NCI-H187 (cell line): ENCODE measurements around the gene UNC5A.

Source experiments
- DNase-seq, 2 experiments: peaks; one replicate each; lab custom pipeline; 2025; lab: John Stamatoyannopoulos, UW

Gene UNC5A

DNA sequence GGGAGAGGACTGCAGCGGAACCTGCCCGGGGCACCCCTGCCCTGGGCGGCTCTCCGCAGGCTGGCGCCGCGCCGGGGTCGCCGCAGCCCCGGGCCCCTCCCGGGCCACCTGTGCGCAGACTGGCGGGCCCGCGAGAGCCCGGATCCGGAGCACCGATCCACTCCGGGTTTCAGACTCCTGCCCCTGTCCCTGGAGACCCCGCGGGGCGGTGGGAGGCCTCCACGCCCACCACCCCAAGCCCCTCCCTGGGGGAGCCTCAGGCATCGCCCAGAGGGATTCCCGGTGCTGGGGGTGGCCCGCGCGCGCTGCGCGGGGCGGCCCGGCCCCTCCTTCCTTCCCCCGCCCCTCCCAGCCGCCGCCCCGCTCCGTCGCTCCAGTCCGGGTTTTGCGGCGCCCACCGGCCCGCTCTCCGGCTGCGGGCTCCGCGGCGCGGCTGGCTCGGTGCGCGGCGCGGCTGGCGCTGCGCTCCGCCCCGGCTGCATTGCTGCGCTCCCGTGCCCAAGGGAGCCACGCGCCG is at the start of gene UNC5A:
TSS of gene UNC5A (plus strand) at position 479 of the 517 bp plus-strand sequence. CDS start 192 bp downstream, outside the sequence.
- peak; percentile 44 to 49 for DNase-seq

- DNase-seq: no peak
These were observed 48.6 kb upstream of the UNC5A start for GRCh38 chr5:176761755-176762154.

- no peak for DNase-seq
These were observed 47.9 kb upstream of the UNC5A start for GRCh38 chr5:176762489-176762888.

DNA sequence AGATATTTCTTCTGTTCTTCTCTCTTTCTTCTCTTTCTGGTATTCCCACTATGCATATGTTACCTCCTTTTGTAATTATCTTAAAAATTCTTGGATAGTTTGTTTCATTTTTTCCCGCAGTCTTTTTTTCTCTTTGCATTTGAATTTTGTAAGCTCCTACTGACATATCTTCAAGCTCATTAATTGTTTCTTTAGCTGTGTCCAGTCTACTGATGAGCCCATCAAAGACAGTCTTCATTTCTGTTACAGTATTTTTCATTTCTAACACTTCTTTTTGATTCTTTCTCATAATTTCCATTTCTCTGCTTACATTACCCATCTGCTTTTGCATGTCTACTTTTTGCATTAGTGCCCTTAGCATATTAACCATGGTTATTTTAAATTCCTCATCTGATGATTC is 44.7 kb upstream of the UNC5A start:
- no peak for DNase-seq

- DNase-seq: no peak
These were observed 42.0 kb upstream of the UNC5A start for GRCh38 chr5:176768174-176768970.

- no peak for DNase-seq
These were observed 40.4 kb upstream of the UNC5A start for GRCh38 chr5:176769911-176770310.

DNA sequence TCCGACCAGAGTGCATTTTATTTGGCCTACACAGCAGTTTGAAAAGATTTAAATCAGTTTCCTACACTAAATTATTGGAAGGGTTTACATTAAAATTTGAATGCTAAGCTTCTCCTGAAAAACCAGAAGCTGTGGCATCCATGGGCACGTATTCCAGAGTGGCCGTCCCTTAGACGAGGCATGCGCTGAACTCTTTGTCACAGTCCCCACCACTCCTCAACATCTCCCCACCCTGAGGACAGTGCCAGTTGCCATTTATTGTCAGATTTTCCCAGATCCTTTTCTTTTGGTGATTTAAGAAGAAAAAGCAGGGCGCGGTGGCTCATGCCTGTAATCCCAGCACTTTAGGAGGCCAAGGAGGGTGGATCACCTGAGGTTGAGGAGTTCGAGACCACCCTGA is 39.9 kb upstream of the UNC5A start:
- DNase-seq: no peak

DNA sequence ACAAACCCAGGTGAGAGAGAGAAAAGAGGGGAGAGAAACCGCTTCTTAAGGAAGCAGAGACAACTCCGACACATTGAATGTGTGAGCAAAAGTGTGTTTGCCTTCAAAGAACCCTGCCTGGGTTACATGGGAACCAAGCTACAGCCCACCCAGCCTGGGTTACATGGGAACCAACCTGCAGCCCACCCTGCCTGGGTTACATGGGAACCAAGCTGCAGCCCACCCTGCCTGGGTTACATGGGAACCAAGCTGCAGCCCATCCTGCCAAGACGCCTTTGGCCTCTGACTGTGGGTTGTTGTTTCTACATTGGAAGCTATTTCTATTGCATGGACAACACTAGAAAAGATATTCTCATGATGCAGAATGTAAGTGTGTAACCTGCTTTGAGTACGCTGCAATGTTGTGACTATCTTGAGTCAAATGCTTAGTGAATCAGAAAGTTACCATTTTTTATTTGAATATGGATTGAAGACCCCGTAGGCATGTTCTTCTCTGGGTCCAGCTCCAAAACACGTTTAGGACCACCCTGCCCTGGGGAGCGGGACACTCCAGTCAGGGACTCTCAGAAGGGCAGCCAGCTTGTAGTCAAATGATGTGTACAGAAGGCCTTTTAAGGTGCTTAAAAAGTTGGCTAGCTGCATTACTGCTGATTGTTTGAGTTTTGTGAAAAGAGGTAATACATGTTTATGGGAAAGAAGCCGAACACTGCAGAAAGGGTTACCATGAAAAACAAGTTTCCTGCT is 39.1 kb upstream of the UNC5A start:
- DNase-seq: no peak

GRCh38 chr5:176772271-176773210 is 37.8 kb upstream of the UNC5A start:
- DNase-seq: no peak

- DNase-seq: no peak
These were observed 36.8 kb upstream of the UNC5A start for GRCh38 chr5:176773408-176774035.

DNA sequence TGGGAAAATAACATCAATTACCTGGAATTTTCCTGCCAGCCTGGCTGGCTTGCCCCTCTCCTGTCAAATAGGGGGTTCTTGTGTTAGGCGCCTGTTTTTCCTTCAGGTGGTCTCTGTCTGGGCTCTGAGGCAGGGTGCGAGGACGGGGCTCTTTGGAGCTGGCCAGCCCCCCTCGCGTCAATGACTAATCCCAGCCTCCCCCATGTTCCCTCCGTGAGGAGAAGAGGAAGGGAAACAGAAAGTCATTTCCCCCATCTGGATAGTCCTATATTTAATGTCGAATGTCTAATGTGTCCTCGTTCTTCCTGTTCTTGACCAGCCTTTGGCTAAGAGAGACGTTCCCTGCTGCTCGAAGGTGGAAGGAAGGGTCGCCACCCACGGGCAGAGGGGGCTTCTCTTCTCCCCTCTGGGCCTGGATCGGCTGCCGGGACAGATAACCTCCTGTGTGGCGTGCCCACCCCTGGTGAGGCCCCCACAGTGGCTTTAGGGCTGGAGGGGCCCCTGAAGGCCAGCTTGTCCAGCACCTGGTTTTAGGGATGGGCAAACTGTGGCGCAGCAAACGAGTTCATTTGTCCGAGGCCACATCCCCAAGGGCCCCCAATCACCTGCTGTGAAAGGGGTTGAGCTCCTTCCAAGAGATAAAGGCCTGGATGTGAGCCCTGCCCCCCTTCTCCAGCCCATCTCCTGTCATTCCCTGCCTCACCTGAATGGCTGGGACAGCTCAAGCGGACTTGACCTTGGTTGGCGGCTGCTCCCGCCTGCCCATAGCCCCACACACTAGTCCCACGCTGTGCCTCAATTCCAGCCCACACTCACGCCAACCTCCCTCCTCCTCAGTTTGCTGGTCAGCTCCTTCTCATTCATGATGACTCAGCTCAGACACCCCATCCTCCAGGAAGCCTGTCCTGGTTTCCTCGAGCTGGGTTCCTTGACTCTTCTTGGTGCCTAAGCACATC is 35.9 kb upstream of the UNC5A start:
- DNase-seq: no peak

- DNase-seq: no peak
These were observed 35.0 kb upstream of the UNC5A start for GRCh38 chr5:176775409-176775808.

GRCh38 chr5:176776141-176776865 is 34.1 kb upstream of the UNC5A start:
- no peak for DNase-seq

GRCh38 chr5:176776916-176777315 is 33.4 kb upstream of the UNC5A start:
- no peak for DNase-seq

GRCh38 chr5:176778921-176779465 is 31.4 kb upstream of the UNC5A start:
- DNase-seq: no peak

DNA sequence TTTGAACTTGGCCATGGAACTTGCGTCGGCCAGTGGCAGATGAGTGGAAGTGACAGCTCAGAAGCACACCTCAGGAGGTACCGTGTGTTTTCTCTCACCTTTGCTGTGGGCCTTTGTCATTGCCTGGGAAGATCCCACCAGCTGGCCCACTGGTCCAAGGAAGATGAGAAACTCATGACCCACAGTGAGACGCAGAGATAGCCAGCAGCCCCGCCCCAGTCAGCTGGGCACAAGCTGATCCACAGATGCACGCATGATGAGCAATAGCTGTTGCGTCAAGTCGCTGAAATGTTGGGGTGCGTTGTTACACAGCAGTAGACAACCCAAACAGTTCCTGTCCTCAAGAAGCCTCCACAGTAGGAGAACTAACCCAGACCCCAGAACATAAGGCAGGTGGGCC is 30.8 kb upstream of the UNC5A start:
- no peak for DNase-seq

DNA sequence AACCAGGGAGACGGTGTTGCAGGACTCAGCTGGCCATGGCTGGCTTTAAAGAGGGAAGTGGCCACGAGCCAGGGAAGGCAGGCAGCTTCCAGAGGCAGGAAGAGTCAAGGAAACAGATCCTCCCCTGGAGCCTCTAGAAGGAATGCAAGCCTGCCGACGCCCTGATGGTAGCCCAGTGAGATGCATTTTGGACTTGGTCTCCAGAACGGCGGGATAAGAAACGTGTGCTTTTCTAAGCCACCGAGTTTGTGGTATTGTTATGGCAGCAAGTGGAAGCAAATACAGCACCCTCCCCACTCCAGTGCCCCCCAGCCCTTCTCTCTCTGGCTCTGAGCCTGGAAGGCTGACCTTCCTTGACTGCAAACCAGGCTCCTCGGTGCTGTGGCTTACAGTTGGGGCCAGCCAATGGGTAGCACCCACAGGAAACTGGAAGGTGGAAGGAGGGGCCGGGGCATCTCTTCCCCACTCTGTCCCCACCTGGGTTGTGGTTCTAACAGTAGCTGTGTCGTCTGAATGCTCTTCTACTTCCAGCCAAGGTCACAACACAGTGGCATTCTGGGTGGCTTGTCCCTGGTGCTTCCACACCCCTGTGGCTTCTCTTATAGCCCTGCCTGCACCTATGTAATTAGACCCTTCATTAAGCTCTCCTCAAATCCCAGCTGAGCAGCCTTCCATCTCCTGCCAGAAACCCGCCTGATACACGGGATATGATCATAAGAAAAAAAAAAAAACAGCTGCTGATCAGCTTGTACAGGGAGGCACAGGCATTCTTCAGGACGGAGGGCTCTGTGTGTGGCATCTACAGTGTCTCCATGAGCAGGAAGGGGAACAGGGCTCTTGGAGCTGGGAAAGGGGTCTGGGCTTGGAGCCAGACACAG is 29.9 kb upstream of the UNC5A start:
- no peak for DNase-seq

GRCh38 chr5:176781054-176781375 is 29.3 kb upstream of the UNC5A start:
- no peak for DNase-seq
